AML-193 (cell line): ENCODE measurements around the gene ENTREP3.

Experiments used
- DNase-seq, 2 experiments: peaks; one replicate each; lab custom pipeline; 2025; lab: John Stamatoyannopoulos, UW

ENTREP3 gene

DNA sequence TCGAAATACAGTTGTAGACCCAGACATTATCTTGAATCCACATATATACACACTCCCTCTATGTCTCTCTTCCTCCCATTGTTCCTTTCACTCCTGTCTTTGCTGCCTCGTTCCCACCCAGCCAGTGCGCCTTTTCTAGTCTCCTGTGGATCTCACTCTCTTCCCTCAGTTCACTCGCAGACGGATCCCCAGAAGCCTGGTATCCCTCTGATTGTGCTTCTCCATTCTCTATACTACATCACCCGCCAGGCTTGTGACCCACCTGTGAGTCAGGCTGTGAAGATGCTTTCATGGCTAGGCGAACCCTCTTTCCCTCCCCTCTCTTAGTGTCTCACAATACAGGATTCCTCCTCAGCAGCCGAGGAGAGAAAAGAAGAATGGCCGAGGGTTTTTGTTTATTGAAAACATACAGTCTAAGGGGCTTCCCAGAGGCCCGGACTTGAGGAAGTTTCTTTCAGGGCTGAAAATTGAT, 23.4 kb upstream of the ENTREP3 start:
- DNase-seq: no peak

DNA sequence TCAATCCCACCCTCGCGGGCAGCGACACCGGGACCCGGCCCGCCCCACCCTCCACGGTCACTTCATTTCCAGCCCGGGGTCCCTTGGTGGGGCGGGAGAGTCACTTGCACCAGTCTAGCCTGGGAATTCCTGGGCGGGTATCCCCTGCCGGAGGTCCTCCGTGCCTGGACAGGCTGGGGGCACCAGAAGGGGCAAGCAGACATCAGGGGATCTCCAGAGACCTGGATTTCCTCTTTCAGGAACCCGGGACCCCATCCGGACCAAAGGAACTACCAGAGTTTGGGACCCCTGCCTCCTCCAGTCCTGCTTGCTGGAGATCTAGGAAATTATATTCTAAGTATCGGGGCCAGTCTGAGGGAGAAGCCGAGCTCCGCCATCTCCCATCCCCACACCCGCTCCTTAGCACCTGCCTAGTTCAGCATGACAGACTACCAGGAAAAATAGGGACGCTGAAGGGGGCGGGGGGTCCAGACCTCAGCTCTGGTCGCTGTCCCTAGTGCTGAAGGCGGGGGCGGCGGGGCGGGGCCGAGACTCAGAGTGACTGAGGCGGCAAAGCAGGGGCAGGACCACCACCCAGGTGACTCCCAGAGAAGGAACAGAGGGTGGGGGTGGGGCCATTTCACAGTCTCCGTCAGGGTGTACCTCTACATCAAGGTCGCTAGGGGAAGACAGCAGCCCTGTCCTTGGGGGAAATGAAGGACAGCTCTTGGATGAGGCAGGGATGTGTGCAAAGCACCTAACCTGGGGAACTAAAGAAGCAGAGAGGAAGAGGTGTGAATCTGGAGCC, 22.8 kb upstream of the ENTREP3 start:
- DNase-seq: peak; percentile 25 to 30

GRCh38 chr1:155277070-155277901, 22.0 kb upstream of the ENTREP3 start, which contains the start of gene HCN3:
Gene HCN3 (plus strand): TSS chr1:155277463. CDS start chr1:155277591, 128 bp downstream.
- DNase-seq: peak; percentile 88 to 94

- peak; percentile 87 to 89 for DNase-seq
Observed at GRCh38 chr1:155273343-155274245, 18.3 kb upstream of the ENTREP3 start, which contains the start of gene CLK2. Gene CLK2 (minus strand): TSS chr1:155273504. CDS start chr1:155270977, 2,527 bp downstream.

DNA sequence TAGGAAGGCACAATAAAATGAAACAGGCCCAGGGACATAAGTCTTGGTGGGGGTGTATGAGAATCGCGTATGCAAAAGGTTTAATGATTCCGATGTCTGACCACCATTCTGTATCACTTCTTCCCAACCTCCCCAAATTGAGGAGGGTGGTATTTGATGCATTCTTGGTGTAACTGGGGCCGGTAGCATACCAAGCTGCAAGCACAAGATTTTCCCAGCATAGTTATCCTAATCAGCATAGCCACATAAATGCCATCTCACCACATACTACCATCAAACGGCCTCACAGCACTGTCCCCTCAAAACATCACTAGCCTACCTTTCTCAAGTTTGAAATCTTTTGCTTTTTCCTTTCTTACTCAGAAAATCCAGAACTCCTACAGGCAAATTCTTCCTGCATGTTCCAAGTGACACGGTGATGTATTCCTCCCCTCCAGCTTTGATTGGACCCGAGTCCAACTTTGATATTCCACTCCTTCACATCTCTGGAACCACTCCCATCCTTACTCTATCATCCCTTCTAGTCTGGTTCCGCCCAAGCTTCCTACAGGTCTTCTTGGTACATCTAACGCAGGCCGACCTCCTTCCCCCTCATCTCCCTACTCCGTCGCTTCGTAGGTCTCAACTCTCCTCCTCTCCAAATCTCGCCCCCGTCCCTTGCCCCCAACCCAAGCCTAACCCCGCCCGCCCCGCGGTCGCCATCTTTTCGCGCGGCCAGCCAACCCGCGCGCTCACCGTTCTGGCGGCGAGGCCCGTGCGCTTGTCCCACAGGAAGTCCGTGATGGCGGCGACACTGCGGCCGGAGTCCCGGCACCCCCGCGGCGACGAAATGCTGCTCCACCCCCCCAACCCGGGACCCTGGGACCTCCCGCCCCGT, 17.4 kb upstream of the ENTREP3 start:
- no peak for DNase-seq

GRCh38 chr1:155269381-155269780, 14.1 kb upstream of the ENTREP3 start:
- DNase-seq: no peak

DNA sequence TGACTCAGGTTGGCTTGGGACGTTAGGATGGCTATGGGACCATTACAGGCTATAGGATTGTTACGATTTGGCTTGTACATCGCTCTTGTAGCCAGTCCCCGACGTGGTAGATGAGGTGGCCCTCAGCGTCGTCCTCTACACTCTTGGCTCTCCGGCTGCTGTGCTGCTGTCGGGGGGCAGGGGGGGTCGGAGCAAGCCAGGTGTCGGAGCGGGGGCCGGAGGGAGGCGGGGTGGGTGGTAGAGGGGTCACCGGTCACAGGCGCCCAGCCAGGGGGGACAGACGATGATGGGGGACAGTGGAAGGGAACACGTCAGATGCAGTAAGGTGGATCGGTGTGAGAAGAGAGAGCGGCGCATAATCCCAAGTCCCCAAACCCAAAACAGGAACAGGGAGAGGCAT, 13.3 kb upstream of the ENTREP3 start:
- no peak for DNase-seq

- DNase-seq: no peak
Observed at GRCh38 chr1:155267373-155267772, 12.1 kb upstream of the ENTREP3 start.

GRCh38 chr1:155266553-155266952, 11.3 kb upstream of the ENTREP3 start:
- no peak for DNase-seq

DNA sequence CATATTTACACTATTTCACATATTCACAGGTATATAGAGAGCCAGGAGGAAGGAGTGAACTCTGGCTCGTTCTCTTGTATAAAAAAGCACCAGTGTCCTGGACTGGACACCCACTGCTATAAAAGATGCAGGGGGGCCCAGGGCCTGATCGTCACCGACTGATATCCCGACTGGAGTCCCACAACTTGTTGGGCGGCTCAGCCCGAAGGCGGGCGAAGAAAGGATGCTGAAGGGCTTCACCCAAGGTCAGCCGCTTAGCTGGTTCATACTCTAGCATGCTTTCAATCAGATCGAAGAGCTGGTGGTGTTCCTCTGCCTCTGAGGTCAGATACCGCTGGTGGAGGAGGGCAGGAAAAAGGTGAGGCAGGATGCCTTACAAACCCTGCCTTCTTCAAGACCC, 7.8 kb upstream of the ENTREP3 start:
- no peak for DNase-seq

GRCh38 chr1:155261852-155262673, 6.8 kb upstream of the ENTREP3 start, which contains the start of gene SCAMP3:
Gene SCAMP3 (minus strand): TSS chr1:155262360. CDS start chr1:155262151, 209 bp downstream.
- peak; percentile 94 to 96 for DNase-seq

DNA sequence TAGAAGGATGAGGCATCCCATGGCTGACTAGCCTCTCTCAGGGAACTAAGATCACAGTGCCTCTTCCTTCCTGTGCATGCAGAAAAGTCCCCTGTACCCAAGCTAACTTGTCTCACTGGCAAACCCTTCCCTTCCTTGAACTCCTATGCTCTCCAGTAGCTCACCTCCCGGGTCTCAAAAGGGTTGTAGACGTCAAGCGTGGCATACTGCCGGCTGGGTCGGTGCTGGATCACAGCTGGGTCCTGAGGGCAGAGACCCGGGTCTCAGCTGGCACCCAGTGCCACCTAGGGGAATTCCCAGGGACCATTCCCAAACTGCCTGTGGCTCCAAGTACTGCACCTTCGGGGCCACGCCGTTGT, 6.2 kb upstream of the ENTREP3 start:
- DNase-seq: peak; percentile 9 to 20

DNA sequence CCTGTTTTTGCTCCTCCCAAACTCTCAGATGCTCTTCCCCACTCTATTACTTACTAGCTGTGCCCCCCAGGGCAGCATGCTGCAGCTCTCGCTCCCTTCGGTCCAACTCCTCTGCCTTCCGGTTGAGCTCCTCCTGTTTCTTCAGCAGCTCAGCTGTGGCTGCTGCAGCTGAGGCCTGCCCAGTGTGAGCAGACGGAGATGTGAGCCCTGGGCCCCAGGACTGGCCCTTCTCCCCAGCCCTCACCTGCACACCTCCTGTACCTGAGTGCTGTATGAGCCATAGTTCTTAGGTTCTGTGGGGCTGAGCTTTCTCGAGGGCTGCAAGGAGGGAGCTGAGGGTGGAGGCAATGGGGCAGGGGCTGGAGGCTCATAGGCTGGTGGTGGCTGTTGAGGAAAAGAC, 5.0 kb upstream of the ENTREP3 start:
- DNase-seq: no peak

DNA sequence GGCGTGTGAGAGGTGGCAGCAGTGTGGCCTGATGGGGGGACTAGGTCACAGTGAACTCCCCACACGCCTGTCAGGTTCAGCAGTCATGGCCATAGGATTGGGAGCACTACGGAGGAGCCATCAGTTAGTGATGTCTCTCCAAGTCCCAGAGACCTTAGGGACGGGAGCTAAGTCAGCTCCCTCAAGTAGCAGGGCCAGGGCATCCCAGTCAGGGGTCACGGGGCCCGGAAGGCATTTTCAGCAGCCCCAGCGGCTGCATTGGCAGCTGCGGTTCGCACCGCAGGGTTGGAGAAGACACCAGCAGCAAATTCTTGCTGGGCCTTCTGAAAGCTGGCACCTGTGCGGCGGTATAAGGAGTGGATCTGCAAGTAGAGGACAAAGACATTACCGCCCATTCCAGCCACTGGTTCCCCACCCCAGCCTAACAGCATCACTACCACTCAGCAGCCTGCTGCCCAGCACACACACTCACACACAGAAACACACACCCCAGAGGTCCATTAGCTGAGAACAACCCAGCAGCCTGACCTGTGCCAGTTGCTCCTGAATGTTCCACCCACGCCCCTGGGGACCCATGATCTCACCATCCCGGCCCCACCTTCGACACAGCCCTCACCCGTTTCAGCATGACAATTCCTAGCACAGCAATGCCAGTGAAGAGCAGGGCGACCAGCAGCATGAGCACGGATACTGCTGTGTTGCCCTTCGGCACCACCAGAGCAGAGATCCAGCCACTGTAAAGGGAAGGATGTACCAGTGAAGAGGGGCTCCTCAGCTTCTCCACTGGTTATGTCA, 972 bp upstream of the ENTREP3 start:
- no peak for DNase-seq

DNA sequence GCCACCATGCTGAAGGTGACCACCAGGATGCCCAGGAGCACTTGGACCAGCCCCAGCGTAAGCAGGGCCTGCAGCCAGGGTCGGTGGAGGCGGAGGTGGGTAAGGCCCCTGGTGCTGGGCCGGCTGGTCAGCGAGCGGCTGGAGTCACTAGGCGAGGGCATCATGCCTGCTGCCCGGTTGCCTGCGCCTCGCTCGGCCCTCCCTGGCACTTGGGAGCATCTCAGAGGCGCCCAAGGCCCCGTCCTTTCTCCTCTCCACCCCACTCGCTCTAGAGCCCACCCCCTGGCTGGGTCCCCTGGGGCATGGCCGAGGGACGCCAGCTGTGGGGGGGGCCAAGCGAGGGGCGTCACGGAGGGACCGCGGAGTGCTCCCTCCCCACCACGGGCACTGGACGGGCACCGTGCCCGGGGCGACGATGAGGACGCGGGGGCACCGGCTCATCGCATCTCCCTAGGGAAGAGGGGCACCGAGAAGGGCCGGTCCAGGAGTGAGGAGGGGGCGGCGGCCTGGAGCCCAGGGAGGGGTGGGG, 505 bp downstream of the ENTREP3 start:
- DNase-seq: no peak

DNA sequence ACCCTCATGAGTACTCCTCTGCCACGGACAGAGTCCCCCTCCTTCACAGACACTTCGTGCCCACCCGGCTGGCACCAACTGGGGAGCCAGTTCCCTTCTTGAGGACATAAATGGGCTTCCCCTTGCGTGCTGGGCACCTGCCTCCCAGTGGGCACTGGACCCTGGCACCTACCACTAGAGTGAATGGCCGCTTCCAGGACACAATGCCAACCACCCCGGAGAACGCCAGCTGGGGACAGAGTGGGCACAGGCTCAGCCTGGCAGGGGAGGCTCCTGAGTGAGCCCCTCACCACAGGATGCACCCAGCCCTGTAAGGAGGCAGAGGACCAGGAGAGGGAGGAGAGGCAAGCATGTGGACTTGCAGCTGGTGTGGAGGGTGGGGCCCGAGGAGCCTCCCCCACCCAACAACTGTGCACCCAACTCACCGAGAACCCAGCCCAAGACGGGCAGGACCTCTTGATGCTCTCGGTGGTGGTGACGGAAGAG, 1.0 kb downstream of the ENTREP3 start:
- no peak for DNase-seq

- no peak for DNase-seq
Observed at GRCh38 chr1:155253797-155254196, 1.5 kb downstream of the ENTREP3 start.

- no peak for DNase-seq
Observed at GRCh38 chr1:155253208-155253607, 2.1 kb downstream of the ENTREP3 start.

GRCh38 chr1:155251566-155251965, 3.7 kb downstream of the ENTREP3 start:
- DNase-seq: no peak
